GM18517 (cell line): Measurements from ENCODE around the gene SLC34A3.
"Not testable (repeated sequence)": the region's sequence is repeated elsewhere in the genome, so short reads cannot be mapped to it uniquely, and the experiment has no call there.

Experiments
- ATAC-seq: cut with Tn5 transposase; IDR thresholded peaks from one replicate; pipeline ENCODE4 v1.9.1; 2021; ENCODE audit warnings: mild to moderate bottlenecking, moderate library complexity; ENCODE audit not compliant: unreplicated experiment

Gene SLC34A3

GRCh38 chr9:137228968-137229896 is 1.5 kb upstream of the SLC34A3 start:
- ATAC-seq, result no peak

DNA sequence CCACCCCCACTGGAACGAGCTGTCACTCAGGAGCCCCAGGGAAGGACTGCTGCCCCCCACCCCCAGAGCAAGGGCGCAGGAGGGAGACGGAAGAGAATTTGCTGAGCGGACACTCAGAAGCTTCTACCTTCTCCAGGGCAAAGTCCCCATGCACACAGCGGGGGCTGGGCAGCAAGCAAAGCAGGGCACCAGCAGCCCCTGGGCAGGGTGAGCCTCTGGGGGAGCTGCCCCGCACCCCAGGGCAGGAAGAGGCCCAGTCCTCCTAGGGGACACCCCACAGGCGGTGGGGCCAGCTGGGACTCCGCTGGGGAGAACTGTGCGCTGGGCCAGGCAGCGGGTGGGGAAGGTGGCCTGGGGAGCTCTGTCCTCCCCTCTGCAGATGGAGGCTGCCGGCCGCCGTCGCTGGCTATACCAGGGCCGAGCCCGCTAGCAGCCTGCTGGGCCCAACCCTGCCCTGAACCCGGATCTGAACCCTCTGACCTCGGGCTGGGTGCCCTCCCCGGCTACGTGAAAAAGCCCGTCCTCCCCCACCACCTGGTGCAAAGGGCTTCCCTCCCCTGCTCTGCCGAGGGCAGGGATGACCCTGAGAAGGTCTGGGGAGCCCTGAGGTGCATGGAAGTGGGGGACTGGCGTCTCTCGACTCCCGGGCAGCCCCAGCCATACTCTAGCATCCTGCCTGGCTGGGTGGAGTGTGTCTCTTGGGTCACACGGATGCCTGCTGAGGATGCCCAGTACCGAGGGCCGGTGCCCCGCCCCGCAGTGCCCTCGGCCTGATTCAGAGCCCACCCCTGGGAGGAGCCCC is 597 bp upstream of the SLC34A3 start:
- ATAC-seq, result no peak

- ATAC-seq, result no peak
Observed at GRCh38 chr9:137231372-137232039, 805 bp downstream of the SLC34A3 start.

DNA sequence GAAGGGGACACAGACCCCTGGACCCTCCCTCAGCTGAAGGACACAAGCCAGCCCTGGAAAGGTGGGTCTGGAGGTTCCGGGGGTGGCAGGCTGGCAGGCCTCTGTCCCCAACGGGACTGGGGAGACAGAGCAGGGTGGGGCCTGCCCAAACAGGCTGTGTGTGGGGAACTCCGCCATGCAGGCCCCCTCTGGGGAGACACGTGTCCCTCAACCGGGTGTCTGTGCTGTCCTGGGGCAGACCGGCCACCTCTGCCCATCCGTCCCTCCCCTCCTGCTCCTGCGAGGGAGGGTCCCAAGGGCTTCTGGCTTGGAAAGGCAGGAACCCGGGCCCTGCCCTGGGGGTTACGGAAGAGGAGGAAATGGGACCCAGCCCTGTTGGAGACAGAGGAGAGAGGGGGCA is 1.4 kb downstream of the SLC34A3 start:
- ATAC-seq, result no peak

DNA sequence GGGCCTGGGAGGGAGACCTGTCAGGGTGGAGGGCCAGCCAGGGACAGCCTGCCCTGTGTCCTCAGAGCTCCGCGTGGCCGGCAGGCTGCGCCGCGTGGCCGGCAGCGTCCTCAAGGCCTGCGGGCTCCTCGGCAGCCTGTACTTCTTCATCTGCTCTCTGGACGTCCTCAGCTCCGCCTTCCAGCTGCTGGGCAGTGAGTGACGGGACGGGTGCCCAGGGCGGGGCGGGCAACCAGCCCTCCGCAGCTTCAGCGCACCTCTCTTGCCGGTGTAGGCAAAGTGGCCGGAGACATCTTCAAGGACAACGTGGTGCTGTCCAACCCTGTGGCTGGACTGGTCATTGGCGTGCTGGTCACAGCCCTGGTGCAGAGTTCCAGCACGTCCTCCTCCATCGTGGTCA is 1.8 kb downstream of the SLC34A3 start:
- ATAC-seq, result no peak

GRCh38 chr9:137233143-137233980 is 2.7 kb downstream of the SLC34A3 start:
- no peak for ATAC-seq

GRCh38 chr9:137234055-137234697 is 3.5 kb downstream of the SLC34A3 start:
- ATAC-seq, result no peak

- no peak for ATAC-seq
Observed at GRCh38 chr9:137234758-137235423, 4.2 kb downstream of the SLC34A3 start.

DNA sequence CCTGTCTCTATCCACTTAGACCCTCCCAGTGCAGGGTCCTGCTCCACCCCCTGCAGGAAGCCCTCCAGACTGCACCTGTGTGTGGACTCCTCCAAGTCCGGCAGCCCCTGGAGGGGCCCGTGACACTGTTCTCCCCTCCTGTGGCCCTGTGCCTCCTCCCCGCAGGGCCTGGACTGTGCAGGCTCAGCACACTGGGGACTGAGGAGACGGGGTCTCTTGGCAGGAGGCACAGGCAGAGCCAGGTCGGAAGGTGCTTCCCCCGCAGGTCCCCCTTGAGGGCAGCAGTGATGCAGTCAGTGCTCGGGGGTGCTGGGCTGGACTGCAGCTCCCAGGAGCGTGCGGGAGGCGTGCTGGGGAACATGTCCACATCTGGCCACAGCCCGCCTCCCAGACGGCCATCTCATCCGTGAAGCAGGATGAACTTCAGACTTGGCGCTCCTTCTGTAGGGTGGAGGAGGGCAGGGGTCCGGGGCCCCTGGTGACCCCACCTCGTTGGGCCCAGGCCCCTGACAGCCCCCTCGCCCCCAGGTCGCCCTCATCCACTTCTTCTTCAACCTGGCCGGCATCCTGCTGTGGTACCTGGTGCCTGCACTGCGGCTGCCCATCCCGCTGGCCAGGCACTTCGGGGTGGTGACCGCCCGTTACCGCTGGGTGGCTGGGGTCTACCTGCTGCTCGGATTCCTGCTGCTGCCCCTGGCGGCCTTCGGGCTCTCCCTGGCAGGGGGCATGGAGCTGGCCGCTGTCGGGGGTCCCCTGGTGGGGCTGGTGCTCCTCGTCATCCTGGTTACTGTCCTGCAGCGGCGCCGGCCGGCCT is 4.9 kb downstream of the SLC34A3 start:
- ATAC-seq, result no peak

GRCh38 chr9:137236238-137236935 is 5.7 kb downstream of the SLC34A3 start:
- no peak for ATAC-seq

DNA sequence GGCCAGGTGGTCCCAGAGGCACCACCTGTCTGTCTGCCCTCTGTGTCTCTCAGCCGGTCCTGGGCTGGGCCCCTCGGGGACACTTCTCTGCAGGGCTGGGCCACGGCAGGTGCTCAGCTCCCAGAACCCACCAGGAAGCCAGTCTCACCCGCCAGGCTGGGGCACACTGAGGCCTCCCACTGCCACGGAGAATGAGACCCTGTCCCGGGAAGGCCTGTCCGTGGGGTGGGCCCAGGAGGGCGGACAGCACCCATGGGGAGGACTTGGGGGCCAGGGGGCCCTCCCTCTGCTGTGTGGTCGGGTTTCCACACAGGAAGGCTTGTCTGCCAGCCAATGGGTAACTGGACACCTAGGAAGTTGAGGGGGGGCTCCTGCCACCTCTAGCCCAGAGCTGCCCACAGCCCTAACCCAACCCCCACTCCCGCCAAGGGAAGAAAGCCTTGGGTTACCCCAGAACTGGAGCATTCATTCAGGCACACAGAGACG is 6.3 kb downstream of the SLC34A3 start:
- ATAC-seq, result no peak

DNA sequence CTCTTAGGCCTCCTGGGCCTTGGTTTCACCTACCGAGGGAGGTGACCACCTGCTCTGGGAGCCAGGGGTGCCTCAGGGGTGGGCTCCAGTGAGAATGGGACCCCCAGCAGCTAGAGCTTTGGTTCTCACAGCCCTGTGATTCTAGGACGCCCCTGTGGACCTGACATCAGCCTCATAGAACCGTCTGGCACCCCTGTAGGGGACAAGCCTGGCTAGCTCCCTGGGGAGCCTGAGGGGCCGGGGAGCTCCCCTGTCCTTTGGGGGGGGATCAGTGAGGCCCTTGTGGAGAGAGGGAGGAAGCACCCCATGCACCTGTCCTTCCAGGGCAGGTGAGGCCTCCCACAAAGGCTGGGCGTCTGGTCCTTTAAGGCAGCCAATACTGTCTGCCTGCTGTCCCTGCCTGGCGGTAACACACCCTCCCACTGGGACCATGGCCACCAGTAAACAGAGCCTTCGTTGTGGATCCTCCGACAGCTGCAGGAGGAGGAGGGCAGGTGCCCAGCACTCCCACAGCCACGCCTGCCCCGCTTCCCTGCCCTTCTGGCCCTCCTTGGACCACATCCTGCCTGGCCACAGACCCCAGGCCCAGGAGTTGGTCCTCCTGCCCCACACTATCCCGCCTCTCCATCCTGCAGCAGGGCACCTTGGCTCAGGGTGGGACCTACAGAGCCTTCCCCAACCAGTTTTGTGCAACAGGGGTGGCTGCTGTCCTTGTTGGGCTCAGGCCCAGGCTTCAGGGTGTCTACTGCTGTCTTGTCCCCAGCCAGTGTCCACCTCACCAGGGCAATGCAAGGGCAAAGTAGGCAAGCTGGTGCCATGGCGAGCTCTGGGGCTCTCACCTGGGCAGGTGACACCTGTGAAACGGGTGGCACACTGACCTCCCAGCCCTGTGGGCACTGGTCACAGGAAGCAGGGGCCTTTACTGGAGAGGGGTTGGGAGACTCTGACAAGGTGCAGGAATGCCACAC is 7.3 kb downstream of the SLC34A3 start:
- ATAC-seq, result no peak

- not testable (repeated sequence) for ATAC-seq
Observed at GRCh38 chr9:137239541-137240200, 9.0 kb downstream of the SLC34A3 start.

DNA sequence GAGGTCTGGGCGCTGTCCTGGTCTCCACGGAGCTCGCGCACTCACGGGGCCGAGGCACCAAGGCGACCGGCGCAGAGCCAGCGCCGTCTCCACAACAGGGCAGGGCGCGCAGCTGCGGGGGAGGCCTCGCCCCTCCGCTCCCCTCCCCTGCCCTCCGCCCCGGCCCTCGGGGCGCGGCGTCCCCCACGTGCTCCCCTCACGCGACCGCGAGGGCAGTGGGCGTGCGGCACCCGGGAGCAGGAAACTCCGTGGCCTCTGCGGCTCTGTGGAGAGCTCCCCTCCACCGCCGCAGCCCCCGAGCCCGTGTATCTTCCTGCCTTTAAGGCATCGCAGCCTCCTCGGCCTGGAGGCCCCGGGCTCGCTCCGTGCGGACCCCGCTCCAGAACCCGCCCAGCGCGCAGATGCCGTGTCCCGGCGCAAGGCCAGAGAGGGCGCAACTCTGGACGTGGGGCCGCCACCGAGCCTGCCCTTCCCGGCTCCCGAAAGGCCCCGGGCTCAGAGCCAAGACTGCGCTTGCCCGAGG is 9.7 kb downstream of the SLC34A3 start:
- ATAC-seq, result peak; percentile 14

DNA sequence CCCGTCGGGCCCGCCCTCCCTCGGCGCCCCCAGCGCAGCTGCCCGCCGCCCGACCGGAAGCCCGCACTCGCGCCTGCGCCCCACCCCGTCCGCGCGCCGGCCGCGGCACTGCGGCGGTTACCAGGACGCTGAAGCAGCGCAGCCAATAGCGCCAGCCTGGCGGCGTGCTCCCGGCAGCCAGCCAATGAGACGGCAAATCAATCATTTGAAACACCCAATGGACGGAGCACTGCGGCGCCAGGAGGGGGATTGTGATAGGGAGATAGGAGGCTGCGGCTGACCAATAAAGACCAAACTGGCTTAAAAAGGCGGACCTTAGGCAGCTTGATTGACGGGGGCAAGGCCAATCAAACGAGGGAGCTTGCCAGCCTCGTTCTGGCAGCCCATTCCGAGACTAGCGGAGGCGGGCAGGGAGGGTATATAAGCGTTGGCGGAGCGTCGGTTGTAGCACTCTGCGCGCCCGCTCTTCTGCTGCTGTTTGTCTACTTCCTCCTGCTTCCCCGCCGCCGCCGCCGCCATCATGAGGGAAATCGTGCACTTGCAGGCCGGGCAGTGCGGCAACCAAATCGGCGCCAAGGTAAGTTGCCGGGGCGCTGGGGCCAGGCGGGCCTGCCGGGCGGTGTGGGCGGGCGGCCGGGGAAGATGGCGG is 10.3 kb downstream of the SLC34A3 start, which contains the start of gene TUBB4B:
TSS of gene TUBB4B (plus strand) at position 447 of the 649 bp plus-strand sequence. CDS start at position 521, 74 bp downstream.
- peak; percentile 76 for ATAC-seq
